Omental fat pad (tissue), 4 donors: ENCODE measurements around the gene STMN1. TPM values are rescaled to one million over a fixed set of nuclear protein-coding genes. Genes with fewer than 3 reads are reported as not detected.

Experiments used
- ATAC-seq: fragments of 150-250 bp; one replicate; pipeline ENCODE4 v1.9.1; 2016; ENCODE audit warnings: mild to moderate bottlenecking, moderate library complexity; ENCODE audit not compliant: low FRiP score
- DNase-seq: peaks from one replicate; pipeline ENCODE4 v3.0.0-alpha.2; 2019; ENCODE audit warnings: low spot score
- CTCF ChIP-seq, 3 donors: fragments of 450-650 bp; IDR thresholded peaks; one replicate each; pipeline ENCODE4 v1.5.1; 2016 to 2017; ENCODE audit warnings: antibody characterized with exemption in 3 of 3, mild to moderate bottlenecking in 3 of 3, moderate library complexity in 2 of 3
- total RNA-seq, 4 donors: library from RNA; depleted of rRNA; stranded (reverse); fragments of >200 nt; gene quantifications; one replicate each; pipeline ENCODE4 v1.1.0, GENCODE V29; 2016

Gene STMN1
- total RNA-seq, 4 donors from 2014 or later, result 19.5 to 41.0 (median 29.7) TPM

DNA sequence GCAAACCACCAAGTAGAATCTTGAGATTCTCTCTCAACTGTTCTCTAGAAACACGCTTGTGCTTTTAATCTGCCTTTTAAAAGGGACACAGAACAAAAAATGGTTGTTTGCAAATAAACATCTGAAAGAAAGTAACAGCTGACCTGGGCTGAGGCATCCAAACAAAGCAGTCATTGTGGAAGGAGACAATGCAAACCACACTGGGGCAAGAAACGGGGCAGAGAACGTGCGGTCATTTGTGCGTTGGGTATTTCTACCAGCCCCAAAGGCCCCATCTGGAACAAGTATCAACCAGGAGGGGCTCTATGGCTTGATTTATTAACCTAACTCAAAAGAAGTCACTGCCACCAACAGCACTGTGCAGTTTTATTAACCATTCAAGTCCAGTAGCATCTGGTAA lies 6.0 kb downstream of the STMN1 start:
- ATAC-seq (no peak), DNase-seq (no peak)
- TF ChIP-seq CTCF (IDR thresholded peaks at IDR 0.05), result no peak

GRCh38 chr1:25899792-25900191 lies 6.4 kb downstream of the STMN1 start:
- no peak for TF ChIP-seq CTCF (IDR thresholded peaks at IDR 0.05)

GRCh38 chr1:25898223-25899015 lies 7.8 kb downstream of the STMN1 start:
- no peak for TF ChIP-seq CTCF (IDR thresholded peaks at IDR 0.05)
- DNase-seq (no peak), ATAC-seq (no peak)

More at GRCh38 chr1:25899792-25900191, 6.4 kb downstream of the STMN1 start:
- DNase-seq, result no peak
- no peak for ATAC-seq

- TF ChIP-seq CTCF (IDR thresholded peaks at IDR 0.05), result no peak
- ATAC-seq (no peak), DNase-seq (no peak)
Measured at GRCh38 chr1:25897754-25898153, 8.5 kb downstream of the STMN1 start.

GRCh38 chr1:25896266-25896665 lies 10.0 kb downstream of the STMN1 start:
- DNase-seq, result no peak
- no peak for TF ChIP-seq CTCF (IDR thresholded peaks at IDR 0.05)
- ATAC-seq, result no peak

DNA sequence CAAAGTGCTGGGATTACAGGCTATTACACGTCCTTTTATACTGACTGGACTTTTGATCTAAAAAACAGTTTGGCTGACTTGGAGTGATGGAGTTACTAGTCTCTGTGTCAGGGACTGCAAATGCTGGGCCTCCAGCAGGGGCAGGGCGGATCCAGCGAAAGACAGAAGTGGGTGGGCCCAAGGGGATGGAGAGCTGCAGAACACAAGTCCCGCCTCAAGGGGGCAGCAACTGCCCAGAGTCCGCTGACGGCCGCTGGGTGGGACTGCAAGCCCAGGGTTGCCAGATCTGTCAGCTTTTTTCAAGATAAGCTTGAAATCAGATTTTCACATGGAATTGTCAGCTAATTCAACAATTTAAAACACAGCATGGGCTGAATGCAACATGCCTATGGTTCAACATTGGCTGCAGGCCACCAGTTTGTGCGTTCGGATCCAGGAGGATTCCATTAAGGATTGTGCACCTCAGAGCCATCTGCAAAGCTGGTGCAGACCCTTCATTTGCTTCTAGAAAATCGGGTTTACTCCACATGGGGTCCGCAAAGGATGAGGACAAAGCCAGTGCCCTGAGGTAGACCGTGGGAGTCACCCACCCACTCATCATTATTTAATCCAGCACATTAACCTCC lies 10.7 kb downstream of the STMN1 start:
- peak; percentile 86 for ATAC-seq
- peak; percentile 74 for DNase-seq
- TF ChIP-seq CTCF (IDR thresholded peaks at IDR 0.05), result peak in 2 of 3 donors; percentile 94 to 95

GRCh38 chr1:25893116-25893515 lies 13.1 kb downstream of the STMN1 start:
- DNase-seq (no peak), ATAC-seq (no peak)
- no peak for TF ChIP-seq CTCF (IDR thresholded peaks at IDR 0.05)
